Esophagus squamous epithelium (tissue), 4 donors: ENCODE results near the gene STK26.
A peak's percentile ranks its signal among the peaks of the same experiment; 100 is the strongest.

Experiments
- CTCF ChIP-seq, 6 experiments: fragments of 450-650 bp in 4 of 6; fragments of 200-600 bp in 2 of 6; sonication (generic) in 2 of 6; IDR thresholded peaks; one replicate each; pipeline ENCODE4 v1.5.1; 2016 to 2019; ENCODE audit warnings: antibody characterized with exemption in 6 of 6, mild to moderate bottlenecking in 4 of 6, moderate library complexity in 4 of 6
- POLR2A ChIP-seq, 4 donors: fragments of 450-650 bp; IDR thresholded peaks; one replicate each; pipeline ENCODE4 v1.6.1; 2017; ENCODE audit warnings: antibody characterized with exemption in 4 of 4, mild to moderate bottlenecking in 4 of 4, moderate library complexity in 3 of 4

- TF ChIP-seq POLR2A (IDR thresholded peaks at IDR 0.05), result peak in 2 of 4 donors; percentile 83 to 86
- no peak for TF ChIP-seq CTCF (IDR thresholded peaks at IDR 0.05)
These were observed at the start of gene STK26 for GRCh38 chrX:132022967-132023895.
